Activated B cell treated with CpG ODN at 0.5 μM for 24 hours (primary cell): Measurements from ENCODE around the gene TCL1B. TPM values are rescaled to one million over a fixed set of nuclear protein-coding genes. Genes with fewer than 3 reads are reported as not detected.

Experiments
- ATAC-seq: fragments of 200-7000 bp; cut with Tn5 transposase; one replicate; pipeline ENCODE4 v1.10.0; 2021; ENCODE audit warnings: low read depth, mild to moderate bottlenecking, moderate library complexity
- CTCF ChIA-PET: fragments of 350-600 bp; sonication (Branson Sonifier 250); formaldehyde crosslinking; loops from one replicate; lab custom pipeline; 2021; ENCODE audit warnings: antibody characterized with exemption; lab: Charles Lee
- POLR2A ChIA-PET: fragments of 350-600 bp; sonication (Branson Sonifier 250); formaldehyde crosslinking; loops from one replicate; lab custom pipeline; 2021; ENCODE audit warnings: antibody characterized with exemption; lab: Charles Lee
- DNase-seq: peaks from one replicate; pipeline ENCODE4 v3.0.0; 2022
- H3K27ac Mint-ChIP-seq: one replicate; pipeline ENCODE4 v1.8.0; 2020; ENCODE audit warnings: mixed read lengths
- H3K27me3 Mint-ChIP-seq: one replicate; pipeline ENCODE4 v1.8.0; 2021; ENCODE audit warnings: mixed read lengths
- H3K36me3 Mint-ChIP-seq: one replicate; pipeline ENCODE4 v1.8.0; 2021; ENCODE audit warnings: low read depth, mixed read lengths
- H3K4me1 Mint-ChIP-seq: one replicate; pipeline ENCODE4 v1.8.0; 2021; ENCODE audit warnings: mixed read lengths
- H3K4me3 Mint-ChIP-seq: one replicate; pipeline ENCODE4 v1.8.0; 2020; ENCODE audit warnings: mild to moderate bottlenecking, mixed read lengths
- H3K9me3 Mint-ChIP-seq: one replicate; pipeline ENCODE4 v1.8.0; 2020; ENCODE audit warnings: mixed read lengths
- intact Hi-C: fragments of 100-400 bp; cut with micrococcal nuclease; formaldehyde crosslinking; loops from one replicate; pipeline ENCODE4 v1.15.1; 2024
- total RNA-seq: library from RNA; stranded (reverse); gene quantifications from 2 replicates; pipeline ENCODE4 v1.2.3, GENCODE V29; 2022
- TF ChIP-seq, protein P1 (sequence below): fragments of 200-600 bp; IDR thresholded peaks from one replicate; pipeline ENCODE4 v1.8.0; 2022; ENCODE audit warnings: antibody characterized with exemption, mild to moderate bottlenecking

The TCL1B gene
- total RNA-seq, 1 donor from 2014 or later, result 1.2 TPM

DNA sequence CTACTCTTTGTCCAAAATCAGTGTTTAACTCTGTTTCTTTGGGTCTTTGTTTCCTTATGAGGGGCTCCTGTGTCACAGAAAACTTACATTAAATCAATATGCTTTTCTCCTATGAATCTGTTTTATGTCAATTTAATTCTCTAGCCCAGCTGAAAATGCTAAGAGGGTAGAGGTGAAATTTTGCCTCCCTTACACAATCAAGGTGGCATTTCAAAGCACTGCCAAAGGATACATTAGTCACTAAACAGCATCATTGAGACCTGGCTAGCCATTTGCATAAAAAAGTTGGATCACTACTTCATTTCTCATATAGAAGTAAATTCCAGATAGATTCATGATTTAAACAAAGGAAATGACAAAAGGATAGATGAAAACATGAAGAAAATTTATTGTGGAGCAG lies 12.1 kb downstream of the TCL1B start:
- H3K4me3 Mint-ChIP-seq, result peak overlapping the region; percentile 13

DNA sequence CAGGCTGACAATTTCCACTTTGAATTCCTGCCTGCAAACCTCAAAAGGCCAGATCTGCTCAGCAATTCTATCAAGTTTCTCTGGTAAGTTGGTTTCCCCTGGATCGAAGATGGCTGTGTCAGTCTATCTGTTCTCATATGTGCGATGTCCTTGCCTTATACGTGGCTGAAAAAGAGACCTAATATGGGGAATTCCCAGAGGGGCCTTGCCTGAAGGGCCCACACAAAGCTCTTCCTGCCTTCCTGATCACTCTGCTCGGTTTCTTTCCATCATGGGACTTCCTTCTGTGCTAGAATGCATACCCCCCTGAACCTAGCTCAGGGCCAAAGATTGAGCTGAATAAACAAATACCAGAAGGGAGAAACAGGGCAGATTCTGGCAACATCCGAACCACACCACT lies 13.2 kb downstream of the TCL1B start:
- no peak for DNase-seq
- Mint-ChIP-seq H3K36me3 (peaks cover 2% of the 10 kb centered on the region), H3K9me3 (peaks cover 2% of the 10 kb centered on the region), H3K4me1 (peaks cover 93% of the 10 kb centered on the region), H3K27me3 (peaks cover 4% of the 10 kb centered on the region), H3K4me3 (peak overlapping the region; percentile 62), H3K27ac (peak overlapping the region; percentile 94)
- peak; percentile 18 for ATAC-seq
- TF ChIP-seq, protein P1, sequence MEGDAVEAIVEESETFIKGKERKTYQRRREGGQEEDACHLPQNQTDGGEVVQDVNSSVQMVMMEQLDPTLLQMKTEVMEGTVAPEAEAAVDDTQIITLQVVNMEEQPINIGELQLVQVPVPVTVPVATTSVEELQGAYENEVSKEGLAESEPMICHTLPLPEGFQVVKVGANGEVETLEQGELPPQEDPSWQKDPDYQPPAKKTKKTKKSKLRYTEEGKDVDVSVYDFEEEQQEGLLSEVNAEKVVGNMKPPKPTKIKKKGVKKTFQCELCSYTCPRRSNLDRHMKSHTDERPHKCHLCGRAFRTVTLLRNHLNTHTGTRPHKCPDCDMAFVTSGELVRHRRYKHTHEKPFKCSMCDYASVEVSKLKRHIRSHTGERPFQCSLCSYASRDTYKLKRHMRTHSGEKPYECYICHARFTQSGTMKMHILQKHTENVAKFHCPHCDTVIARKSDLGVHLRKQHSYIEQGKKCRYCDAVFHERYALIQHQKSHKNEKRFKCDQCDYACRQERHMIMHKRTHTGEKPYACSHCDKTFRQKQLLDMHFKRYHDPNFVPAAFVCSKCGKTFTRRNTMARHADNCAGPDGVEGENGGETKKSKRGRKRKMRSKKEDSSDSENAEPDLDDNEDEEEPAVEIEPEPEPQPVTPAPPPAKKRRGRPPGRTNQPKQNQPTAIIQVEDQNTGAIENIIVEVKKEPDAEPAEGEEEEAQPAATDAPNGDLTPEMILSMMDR, result no peak
- intact Hi-C loops, result loop anchor here (1.0 to 10.0 kb wide), 4 partner anchors 8 to 375 kb away; no protein-coding TSS in a partner anchor
- ChIA-PET POLR2A (interaction anchor here (0.9 to 8.0 kb wide), 7 partner anchors 10 to 35 kb away, joined by 3 to 116 read pairs (median 4); partner anchors contain the start of gene TCL1A), CTCF (interaction anchor here (1.4 to 1.6 kb wide), 2 partner anchors 15 to 28 kb away, joined by 5 to 6 read pairs; partner anchors contain the start of gene TCL1A)

More for the DNA sequence above, 12.1 kb downstream of the TCL1B start:
- H3K4me1 Mint-ChIP-seq, result peaks cover 94% of the 10 kb centered on the region
- peaks cover 5% of the 10 kb centered on the region for H3K27me3 Mint-ChIP-seq
- intact Hi-C loops, result loop anchor here (5.0 to 10.0 kb wide), 3 partner anchors 36 to 373 kb away; no protein-coding TSS in a partner anchor
- DNase-seq, result no peak
- TF ChIP-seq, protein P1, result no peak
- POLR2A ChIA-PET, result interaction anchor here (1.4 to 8.0 kb wide), 6 partner anchors 11 to 75 kb away, joined by 4 to 116 read pairs (median 44); partner anchors contain the start of gene TCL1A
- H3K9me3 Mint-ChIP-seq, result peaks cover 2% of the 10 kb centered on the region
- H3K36me3 Mint-ChIP-seq, result peaks cover 2% of the 10 kb centered on the region
- CTCF ChIA-PET, result interaction anchor here (0.8 to 2.3 kb wide), 4 partner anchors 13 to 34 kb away, joined by 3 to 9 read pairs (median 4); partner anchors contain the start of gene TCL1A
- ATAC-seq, result no peak
- peak overlapping the region; percentile 94 for H3K27ac Mint-ChIP-seq

DNA sequence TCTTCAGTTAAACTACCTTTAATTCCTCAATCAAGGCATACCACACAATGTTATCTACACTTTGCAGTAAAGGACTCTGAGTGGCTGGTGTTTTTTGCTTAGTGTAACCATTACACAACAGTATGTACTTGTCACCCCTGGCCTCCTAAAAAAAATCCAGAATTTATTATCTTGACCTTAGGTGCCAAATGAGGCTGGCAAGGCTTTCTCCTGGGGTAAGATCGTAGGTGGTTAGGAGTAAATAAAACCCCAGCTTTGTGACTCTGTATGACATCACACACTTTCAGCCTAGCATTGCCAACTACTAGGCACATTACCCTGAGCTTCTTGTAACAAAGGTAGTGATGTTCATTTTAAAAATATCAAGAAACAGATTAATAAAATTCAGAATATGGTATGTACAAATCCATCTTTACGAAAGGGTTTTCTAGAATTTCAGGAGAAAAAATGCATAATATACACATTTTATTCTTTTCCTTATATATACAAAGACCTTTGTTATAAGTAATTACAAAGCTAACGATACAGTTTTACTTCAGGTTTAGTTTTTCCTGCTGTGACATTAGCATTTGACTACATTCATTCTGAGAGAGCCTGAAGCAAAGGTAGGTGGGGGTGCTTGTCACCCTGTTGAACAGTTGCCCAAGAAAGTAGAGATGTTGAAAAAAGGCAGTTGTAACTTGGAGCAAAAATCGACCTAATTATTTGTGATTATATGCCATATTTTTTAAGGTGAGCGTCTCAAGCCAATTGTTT lies 14.2 kb downstream of the TCL1B start:
- intact Hi-C loops, result no loop called here
- peaks cover 93% of the 10 kb centered on the region for H3K4me1 Mint-ChIP-seq
- CTCF ChIA-PET, result interaction anchor here (1.0 to 1.6 kb wide), 3 partner anchors 11 to 27 kb away, joined by 5 to 6 read pairs (median 5); partner anchors contain the start of gene TCL1A

DNA sequence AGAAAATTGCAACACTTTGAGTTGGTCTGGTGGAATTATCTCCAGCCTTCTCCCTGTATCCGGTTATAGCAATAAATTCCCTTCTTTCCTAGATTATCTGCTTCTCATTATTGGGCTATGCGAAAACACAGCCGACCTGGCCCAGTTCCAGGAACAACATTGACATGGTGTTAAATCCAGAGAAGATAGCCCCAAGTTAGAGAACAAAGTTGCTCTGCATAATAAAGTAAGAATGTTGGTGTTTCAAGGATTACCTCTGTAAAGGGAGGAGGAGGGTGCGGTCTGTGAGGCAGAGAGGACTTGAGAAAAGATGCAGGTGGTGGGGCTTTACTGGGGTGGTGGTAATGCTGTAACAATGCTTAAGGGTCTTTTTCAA lies 15.6 kb downstream of the TCL1B start:
- peaks cover 2% of the 10 kb centered on the region for H3K9me3 Mint-ChIP-seq
- TF ChIP-seq, protein P1, result no peak
- peak overlapping the region; percentile 94 for H3K27ac Mint-ChIP-seq
- no peak overlapping the region for H3K4me3 Mint-ChIP-seq
- CTCF ChIA-PET, result no interaction called here
- H3K27me3 Mint-ChIP-seq, result peaks cover 2% of the 10 kb centered on the region
- ATAC-seq, result no peak
- POLR2A ChIA-PET, result interaction anchor here (7.8 kb wide), 1 partner anchor 8 kb away, joined by 116 read pairs; no protein-coding TSS in a partner anchor
- intact Hi-C loops, result no loop called here
- H3K4me1 Mint-ChIP-seq, result peaks cover 90% of the 10 kb centered on the region
- DNase-seq, result no peak
- peaks cover 2% of the 10 kb centered on the region for H3K36me3 Mint-ChIP-seq

More for the DNA sequence above, 14.2 kb downstream of the TCL1B start:
- peaks cover 2% of the 10 kb centered on the region for H3K27me3 Mint-ChIP-seq
- peaks cover 2% of the 10 kb centered on the region for H3K9me3 Mint-ChIP-seq
- DNase-seq (no peak), ATAC-seq (no peak)
- no peak overlapping the region for H3K4me3 Mint-ChIP-seq
- POLR2A ChIA-PET, result interaction anchor here (0.7 to 8.0 kb wide), 7 partner anchors 9 to 478 kb away, joined by 3 to 116 read pairs (median 4); partner anchors contain the start of gene TCL1A
- TF ChIP-seq, protein P1, result no peak
- H3K27ac Mint-ChIP-seq, result peak overlapping the region; percentile 94
- peaks cover 2% of the 10 kb centered on the region for H3K36me3 Mint-ChIP-seq

DNA sequence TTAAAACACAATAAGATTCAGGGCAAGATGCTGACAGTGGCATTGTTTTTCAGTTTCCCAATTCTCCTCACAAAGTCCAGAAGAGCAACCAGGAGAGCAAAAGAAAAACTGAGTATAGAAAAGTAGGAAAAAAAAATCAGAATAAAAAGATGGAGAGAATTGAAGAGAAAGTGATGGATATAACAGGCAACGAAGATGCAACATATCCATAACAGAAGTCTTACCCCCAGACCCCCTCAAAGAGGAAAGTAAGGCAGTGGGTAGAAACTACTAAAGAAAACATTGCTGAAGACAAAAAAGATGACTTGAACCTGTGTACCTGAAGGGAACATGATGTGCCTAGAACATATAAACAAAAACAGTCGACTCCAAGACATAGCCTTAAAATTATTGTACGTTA lies 17.1 kb downstream of the TCL1B start:
- Mint-ChIP-seq H3K27ac (peak overlapping the region; percentile 94), H3K36me3 (peaks cover 2% of the 10 kb centered on the region), H3K9me3 (peaks cover 2% of the 10 kb centered on the region), H3K27me3 (peaks cover 2% of the 10 kb centered on the region), H3K4me1 (peaks cover 85% of the 10 kb centered on the region), H3K4me3 (peak overlapping the region; percentile 3)
- TF ChIP-seq, protein P1, result no peak
- intact Hi-C loops, result no loop called here
- no peak for DNase-seq
- CTCF ChIA-PET, result interaction anchor here (1.5 kb wide), 1 partner anchor 71 kb away, joined by 5 read pairs; no protein-coding TSS in a partner anchor
- POLR2A ChIA-PET, result interaction anchor here (0.7 to 1.3 kb wide), 2 partner anchors 8 to 48 kb away, joined by 6 to 8 read pairs; no protein-coding TSS in a partner anchor
- ATAC-seq, result no peak
